ENCODE measurements around the gene ZFP3. TPM values are rescaled to one million over a fixed set of nuclear protein-coding genes. Genes with fewer than 3 reads are reported as not detected.
"Not testable (repeated sequence)": the region's sequence is repeated elsewhere in the genome, so short reads cannot be mapped to it uniquely, and the experiment has no call there.

Gene ZFP3
- total RNA-seq, 2 experiments from 2014 or later = 0.62 to 0.83 TPM

GRCh38 chr17:5129770-5130169 is 51.5 kb downstream of the ZFP3 start:
- intact Hi-C loops (cut with micrococcal nuclease); CTCF ChIA-PET: not testable (repeated sequence)

GRCh38 chr17:5130261-5130660 is 52.0 kb downstream of the ZFP3 start:
- DNase-seq; H3K36me3 Mint-ChIP-seq (ENCODE audit: low read depth); H3K9me3 Mint-ChIP-seq; intact Hi-C loops (cut with micrococcal nuclease); CTCF ChIA-PET; H3K4me1 Mint-ChIP-seq (ENCODE audit: low read depth); H3K27ac Mint-ChIP-seq; H3K27me3 Mint-ChIP-seq (ENCODE audit: low read depth); H3K4me3 Mint-ChIP-seq: not testable (repeated sequence)

More at GRCh38 chr17:5129770-5130169, 51.5 kb downstream of the ZFP3 start:
- H3K27me3 Mint-ChIP-seq (ENCODE audit: low read depth); H3K9me3 Mint-ChIP-seq; DNase-seq; H3K27ac Mint-ChIP-seq; H3K4me3 Mint-ChIP-seq; H3K36me3 Mint-ChIP-seq (ENCODE audit: low read depth); H3K4me1 Mint-ChIP-seq (ENCODE audit: low read depth): not testable (repeated sequence)

GRCh38 chr17:5130687-5131086 is 52.4 kb downstream of the ZFP3 start:
- H3K9me3 Mint-ChIP-seq = not testable (repeated sequence)

GRCh38 chr17:5131146-5131715 is 53.0 kb downstream of the ZFP3 start:
- H3K9me3 Mint-ChIP-seq = no peaks in the 10 kb centered on the region
- no peak overlapping the region for H3K27ac Mint-ChIP-seq
- DNase-seq = no peak
- CTCF ChIA-PET = no interaction called here
- H3K36me3 Mint-ChIP-seq (ENCODE audit: low read depth) = no peaks in the 10 kb centered on the region
- H3K4me3 Mint-ChIP-seq = no peak overlapping the region
- intact Hi-C loops (cut with micrococcal nuclease) = no loop called here
- no peaks in the 10 kb centered on the region for H3K4me1 Mint-ChIP-seq (ENCODE audit: low read depth)
- H3K27me3 Mint-ChIP-seq (ENCODE audit: low read depth) = peaks cover 7% of the 10 kb centered on the region

More at GRCh38 chr17:5130687-5131086, 52.4 kb downstream of the ZFP3 start:
- H3K4me1 Mint-ChIP-seq (ENCODE audit: low read depth); DNase-seq; H3K36me3 Mint-ChIP-seq (ENCODE audit: low read depth); H3K27ac Mint-ChIP-seq; intact Hi-C loops (cut with micrococcal nuclease); CTCF ChIA-PET; H3K4me3 Mint-ChIP-seq; H3K27me3 Mint-ChIP-seq (ENCODE audit: low read depth): not testable (repeated sequence)

DNA sequence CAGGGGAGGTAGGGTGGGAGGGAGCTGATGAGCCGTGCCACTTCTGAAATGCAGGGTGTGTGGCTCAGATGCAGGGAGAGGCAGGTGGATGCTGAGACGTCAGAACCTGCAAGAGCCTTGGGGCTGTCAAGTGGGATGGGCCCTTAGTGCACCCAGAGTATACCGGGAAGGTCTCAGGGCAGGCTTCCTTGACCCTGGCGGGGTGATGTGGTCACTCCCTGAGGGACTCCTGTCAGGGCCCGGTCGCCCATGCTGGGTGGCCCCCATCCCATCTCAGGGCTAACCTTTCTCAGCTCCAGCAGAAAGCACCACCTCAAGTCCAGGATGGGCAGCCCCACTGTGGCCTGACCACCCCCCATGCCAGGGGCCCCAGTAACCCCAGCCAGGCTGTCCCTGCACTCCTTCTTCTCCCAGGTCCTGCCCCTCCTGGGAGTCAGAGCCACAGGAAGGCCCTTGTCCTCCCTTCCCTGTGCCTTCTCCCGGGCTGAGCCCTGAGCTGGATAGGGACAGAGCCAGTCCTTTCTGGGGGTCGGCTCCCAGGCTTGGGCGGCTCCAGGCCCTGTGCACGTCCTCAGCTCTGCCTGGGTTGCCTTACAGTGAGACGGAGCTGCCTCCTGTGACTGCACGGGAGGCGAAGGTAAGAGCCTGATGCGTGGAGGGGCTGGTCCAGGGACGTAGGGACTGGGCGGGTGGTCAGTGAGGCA is 53.7 kb downstream of the ZFP3 start:
- DNase-seq; H3K4me3 Mint-ChIP-seq; H3K27me3 Mint-ChIP-seq (ENCODE audit: low read depth); H3K4me1 Mint-ChIP-seq (ENCODE audit: low read depth); H3K27ac Mint-ChIP-seq; H3K9me3 Mint-ChIP-seq; H3K36me3 Mint-ChIP-seq (ENCODE audit: low read depth); intact Hi-C loops (cut with micrococcal nuclease): not testable (repeated sequence)
- CTCF ChIA-PET = interaction anchor here (0.6 kb wide), 1 partner anchor 87 kb away, joined by 3 read pairs; no protein-coding TSS in a partner anchor

- DNase-seq = not testable (repeated sequence)
Observed at GRCh38 chr17:5132503-5133225, 54.4 kb downstream of the ZFP3 start.

DNA sequence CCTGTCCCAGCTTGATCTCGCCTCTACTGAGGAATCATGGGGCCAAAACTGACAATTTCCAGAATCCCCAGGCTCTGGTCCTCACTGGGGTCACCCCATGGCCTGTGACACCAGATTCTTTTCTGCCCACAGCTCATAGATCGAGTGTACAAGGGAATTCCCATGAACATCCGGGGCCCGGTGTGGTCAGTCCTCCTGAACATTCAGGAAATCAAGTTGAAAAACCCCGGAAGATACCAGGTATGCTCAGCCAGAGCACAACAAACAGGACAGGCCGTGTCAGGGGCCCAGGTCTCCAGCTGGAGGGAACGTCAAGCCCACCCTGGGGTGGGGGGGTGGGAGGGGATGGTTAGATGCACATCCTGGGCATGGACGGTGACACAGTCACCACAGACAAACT is 55.0 kb downstream of the ZFP3 start:
- no peaks in the 10 kb centered on the region for H3K4me1 Mint-ChIP-seq (ENCODE audit: low read depth)
- no peaks in the 10 kb centered on the region for H3K9me3 Mint-ChIP-seq
- no peak for DNase-seq
- intact Hi-C loops (cut with micrococcal nuclease) = no loop called here
- no peak overlapping the region for H3K4me3 Mint-ChIP-seq
- H3K27ac Mint-ChIP-seq = no peak overlapping the region
- H3K27me3 Mint-ChIP-seq (ENCODE audit: low read depth) = no peaks in the 10 kb centered on the region
- CTCF ChIA-PET = no interaction called here
- H3K36me3 Mint-ChIP-seq (ENCODE audit: low read depth) = no peaks in the 10 kb centered on the region

More at GRCh38 chr17:5132503-5133225, 54.4 kb downstream of the ZFP3 start:
- H3K27ac Mint-ChIP-seq; intact Hi-C loops (cut with micrococcal nuclease); H3K4me1 Mint-ChIP-seq (ENCODE audit: low read depth); H3K27me3 Mint-ChIP-seq (ENCODE audit: low read depth); H3K36me3 Mint-ChIP-seq (ENCODE audit: low read depth); H3K4me3 Mint-ChIP-seq; H3K9me3 Mint-ChIP-seq: not testable (repeated sequence)
- CTCF ChIA-PET = interaction anchor here (0.6 kb wide), 1 partner anchor 87 kb away, joined by 3 read pairs; no protein-coding TSS in a partner anchor

- H3K9me3 Mint-ChIP-seq; H3K36me3 Mint-ChIP-seq (ENCODE audit: low read depth); H3K4me1 Mint-ChIP-seq (ENCODE audit: low read depth); H3K27ac Mint-ChIP-seq; H3K27me3 Mint-ChIP-seq (ENCODE audit: low read depth); H3K4me3 Mint-ChIP-seq; CTCF ChIA-PET; intact Hi-C loops (cut with micrococcal nuclease); DNase-seq: not testable (repeated sequence)
Observed at GRCh38 chr17:5133961-5134360, 55.7 kb downstream of the ZFP3 start.

DNA sequence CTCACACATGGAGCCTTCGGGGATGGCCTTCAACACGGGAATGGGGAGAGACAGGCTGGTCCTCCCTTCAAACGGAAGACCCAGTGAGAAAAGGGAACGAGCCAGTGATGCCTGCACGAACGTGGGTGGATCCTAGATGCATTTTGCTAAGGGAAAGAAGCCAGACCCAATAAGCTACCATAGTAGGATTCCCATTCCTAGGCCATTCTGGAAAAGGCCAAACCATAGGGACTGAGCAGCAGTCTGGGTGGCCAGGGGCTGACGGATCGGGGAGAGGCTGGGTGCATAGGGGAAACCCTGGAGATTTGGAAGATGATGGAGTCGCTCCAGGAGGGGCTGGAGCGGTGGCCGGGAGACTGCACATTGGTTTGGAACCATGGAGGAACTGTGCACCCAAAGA is 56.3 kb downstream of the ZFP3 start:
- H3K9me3 Mint-ChIP-seq; H3K27ac Mint-ChIP-seq; H3K27me3 Mint-ChIP-seq (ENCODE audit: low read depth); intact Hi-C loops (cut with micrococcal nuclease); H3K36me3 Mint-ChIP-seq (ENCODE audit: low read depth); H3K4me1 Mint-ChIP-seq (ENCODE audit: low read depth); CTCF ChIA-PET; DNase-seq; H3K4me3 Mint-ChIP-seq: not testable (repeated sequence)

DNA sequence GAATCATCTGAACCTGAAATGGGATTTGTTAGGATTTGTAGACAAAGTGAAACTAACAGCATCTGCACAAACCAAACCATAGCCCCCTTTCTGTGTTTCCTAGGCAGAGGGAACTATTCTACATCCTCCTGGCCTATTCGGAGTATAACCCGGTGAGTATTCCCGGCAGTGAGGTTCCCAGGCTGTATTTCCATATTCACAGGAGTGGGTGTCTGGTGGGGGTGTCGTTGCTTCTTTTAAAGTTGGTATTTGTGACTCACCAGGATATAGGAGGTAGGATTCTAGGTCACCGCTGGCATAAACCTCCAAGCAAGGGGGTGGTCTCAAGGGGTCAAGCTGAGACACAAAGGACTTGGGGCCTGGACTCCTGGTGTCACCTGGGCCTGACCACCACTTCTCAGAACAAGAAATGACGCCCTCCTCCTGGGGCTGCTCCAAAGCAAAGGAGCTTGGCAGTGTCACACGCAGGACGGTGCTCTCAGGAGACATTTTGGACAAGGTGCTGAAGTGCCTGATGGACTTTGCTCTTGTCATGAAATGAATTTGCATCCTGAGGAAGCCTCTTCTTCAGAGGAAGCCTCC is 57.0 kb downstream of the ZFP3 start:
- H3K27ac Mint-ChIP-seq; H3K4me3 Mint-ChIP-seq; H3K27me3 Mint-ChIP-seq (ENCODE audit: low read depth); intact Hi-C loops (cut with micrococcal nuclease); H3K4me1 Mint-ChIP-seq (ENCODE audit: low read depth); H3K36me3 Mint-ChIP-seq (ENCODE audit: low read depth); DNase-seq; H3K9me3 Mint-ChIP-seq: not testable (repeated sequence)
- CTCF ChIA-PET = interaction anchor here (0.6 kb wide), 1 partner anchor 160 kb away, joined by 4 read pairs; no protein-coding TSS in a partner anchor

DNA sequence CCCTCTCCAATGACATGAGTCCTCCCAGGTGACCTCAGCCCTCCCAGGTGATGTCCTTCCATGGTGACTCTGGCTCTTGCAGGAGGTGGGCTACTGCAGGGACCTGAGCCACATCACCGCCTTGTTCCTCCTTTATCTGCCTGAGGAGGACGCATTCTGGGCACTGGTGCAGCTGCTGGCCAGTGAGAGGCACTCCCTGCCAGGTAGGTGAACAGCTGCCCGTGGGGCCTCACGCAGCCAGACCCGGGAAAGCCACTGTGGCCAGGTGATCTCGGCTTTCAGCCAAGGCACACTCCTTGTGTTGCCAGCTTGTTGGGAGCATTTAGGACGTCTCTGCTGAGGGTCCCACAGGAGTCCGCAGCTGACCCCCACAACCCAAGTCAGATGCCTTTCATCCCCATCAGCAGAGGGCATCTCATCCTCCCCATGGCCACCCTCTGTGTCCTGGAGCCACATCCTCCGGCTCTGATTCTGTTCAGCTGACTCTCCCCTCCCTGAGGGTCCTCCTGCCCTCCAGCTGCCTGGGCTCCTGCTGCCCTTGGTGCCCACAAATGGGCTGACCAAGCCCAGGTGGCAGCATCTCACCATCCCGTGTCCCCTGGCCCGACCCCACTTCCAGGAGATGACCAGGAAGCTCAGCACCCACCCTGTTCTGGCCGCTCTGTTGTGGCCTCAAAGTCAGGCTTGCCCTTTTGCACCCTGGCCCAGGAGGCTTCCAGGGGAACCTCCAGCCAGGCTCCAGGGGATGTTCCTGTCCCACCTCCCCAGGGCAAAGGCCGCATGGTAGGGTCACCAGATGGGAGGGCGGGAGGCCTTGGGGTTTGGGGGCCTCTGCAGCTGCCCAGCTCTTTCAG is 57.7 kb downstream of the ZFP3 start:
- H3K4me1 Mint-ChIP-seq (ENCODE audit: low read depth) = no peaks in the 10 kb centered on the region
- DNase-seq = no peak
- no peaks in the 10 kb centered on the region for H3K9me3 Mint-ChIP-seq
- H3K27ac Mint-ChIP-seq = no peak overlapping the region
- no peaks in the 10 kb centered on the region for H3K36me3 Mint-ChIP-seq (ENCODE audit: low read depth)
- no peaks in the 10 kb centered on the region for H3K27me3 Mint-ChIP-seq (ENCODE audit: low read depth)
- no peak overlapping the region for H3K4me3 Mint-ChIP-seq
- intact Hi-C loops (cut with micrococcal nuclease) = no loop called here
- CTCF ChIA-PET = no interaction called here
